ENCODE measurements around the gene HEPACAM. TPM values are rescaled to one million over a fixed set of nuclear protein-coding genes. Genes with fewer than 3 reads are reported as not detected.

The HEPACAM gene
- total RNA-seq, 1 donor from 2014 or later: 3.4 TPM

- TF ChIP-seq POLR2AphosphoS5 (IDR thresholded peaks at IDR 0.05; ENCODE audit: insufficient read depth in 1 of 2, low read depth in 1 of 2) (no peak), CTCF (IDR thresholded peaks at IDR 0.05) (no peak), POLR2A (IDR thresholded peaks at IDR 0.05) (no peak)
- intact Hi-C loops (cut with DNase I): loop anchor here (5.0 kb wide), 1 partner anchor 73 kb away; the partner anchor contains the start of gene CCDC15
- DNase-seq (ENCODE audit: extremely low spot score in 2 of 2): no peak
These were observed 56.9 kb downstream of the HEPACAM start for GRCh38 chr11:124878759-124879492.

GRCh38 chr11:124877910-124878758, 57.7 kb downstream of the HEPACAM start:
- Histone ChIP-seq H3K27me3 (no peaks in the 10 kb centered on the region), H3K4me3 (no peak overlapping the region), H3K27ac (no peak overlapping the region), H3K9me3 (no peaks in the 10 kb centered on the region), H3K36me3 (no peaks in the 10 kb centered on the region), H3K4me1 (peaks cover 21% of the 10 kb centered on the region)
- no peak for DNase-seq (ENCODE audit: extremely low spot score in 2 of 2)
- intact Hi-C loops (cut with DNase I): loop anchor here (5.0 kb wide), 1 partner anchor 74 kb away; the partner anchor contains the start of gene CCDC15
- TF ChIP-seq CTCF (IDR thresholded peaks at IDR 0.05) (no peak), POLR2AphosphoS5 (IDR thresholded peaks at IDR 0.05; ENCODE audit: insufficient read depth in 1 of 2, low read depth in 1 of 2) (no peak), POLR2A (IDR thresholded peaks at IDR 0.05) (no peak)

More at GRCh38 chr11:124878759-124879492, 56.9 kb downstream of the HEPACAM start:
- no peak overlapping the region for H3K27ac ChIP-seq
- no peaks in the 10 kb centered on the region for H3K27me3 ChIP-seq
- H3K36me3 ChIP-seq: no peaks in the 10 kb centered on the region
- H3K4me1 ChIP-seq: peaks cover 21% of the 10 kb centered on the region
- no peak overlapping the region for H3K4me3 ChIP-seq
- no peaks in the 10 kb centered on the region for H3K9me3 ChIP-seq

- no peak for DNase-seq (ENCODE audit: extremely low spot score in 2 of 2)
- intact Hi-C loops (cut with DNase I): loop anchor here (5.0 kb wide), 1 partner anchor 75 kb away; the partner anchor contains the start of gene CCDC15
- Histone ChIP-seq H3K9me3 (no peaks in the 10 kb centered on the region), H3K27me3 (no peaks in the 10 kb centered on the region), H3K4me1 (peaks cover 21% of the 10 kb centered on the region), H3K27ac (no peak overlapping the region), H3K4me3 (peak overlapping the region; percentile 55 to 68), H3K36me3 (no peaks in the 10 kb centered on the region)
- TF ChIP-seq POLR2AphosphoS5 (IDR thresholded peaks at IDR 0.05; ENCODE audit: insufficient read depth in 1 of 2, low read depth in 1 of 2): no peak
- TF ChIP-seq POLR2A (IDR thresholded peaks at IDR 0.05): no peak
- no peak for TF ChIP-seq CTCF (IDR thresholded peaks at IDR 0.05)
These were observed 58.3 kb downstream of the HEPACAM start for GRCh38 chr11:124877631-124877909.

- H3K4me3 ChIP-seq: peak overlapping the region; percentile 55 to 68
- H3K4me1 ChIP-seq: peaks cover 21% of the 10 kb centered on the region
- intact Hi-C loops (cut with DNase I): loop anchor here (5.0 kb wide), 1 partner anchor 75 kb away; the partner anchor contains the start of gene CCDC15
- H3K9me3 ChIP-seq: no peaks in the 10 kb centered on the region
- H3K36me3 ChIP-seq: no peaks in the 10 kb centered on the region
- H3K27me3 ChIP-seq: no peaks in the 10 kb centered on the region
- H3K27ac ChIP-seq: peak overlapping the region; percentile 72
- DNase-seq (ENCODE audit: extremely low spot score in 2 of 2): no peak
- TF ChIP-seq CTCF (IDR thresholded peaks at IDR 0.05) (no peak), POLR2AphosphoS5 (IDR thresholded peaks at IDR 0.05; ENCODE audit: insufficient read depth in 1 of 2, low read depth in 1 of 2) (no peak), POLR2A (IDR thresholded peaks at IDR 0.05) (no peak)
These were observed 58.8 kb downstream of the HEPACAM start for GRCh38 chr11:124876818-124877630.

All from vagina (tissue), 2 donors.